Tongue (tissue), 2 donors: ENCODE data around the gene MAFG. TPM values are rescaled to one million over a fixed set of nuclear protein-coding genes. Genes with fewer than 3 reads are reported as not detected.
"Not testable (repeated sequence)": the region's sequence is repeated elsewhere in the genome, so short reads cannot be mapped to it uniquely, and the experiment has no call there.

ENCODE experiments used
- DNase-seq: peaks from one replicate; pipeline ENCODE4 v3.0.0-alpha.2; 2015
- total RNA-seq: library from RNA; depleted of rRNA; stranded (reverse); fragments of >200 nt; gene quantifications from one replicate; pipeline ENCODE4 v1.2.3, GENCODE V29; 2014

The MAFG gene
- total RNA-seq, 1 donor from 2014 or later, result 15.3 TPM

DNA sequence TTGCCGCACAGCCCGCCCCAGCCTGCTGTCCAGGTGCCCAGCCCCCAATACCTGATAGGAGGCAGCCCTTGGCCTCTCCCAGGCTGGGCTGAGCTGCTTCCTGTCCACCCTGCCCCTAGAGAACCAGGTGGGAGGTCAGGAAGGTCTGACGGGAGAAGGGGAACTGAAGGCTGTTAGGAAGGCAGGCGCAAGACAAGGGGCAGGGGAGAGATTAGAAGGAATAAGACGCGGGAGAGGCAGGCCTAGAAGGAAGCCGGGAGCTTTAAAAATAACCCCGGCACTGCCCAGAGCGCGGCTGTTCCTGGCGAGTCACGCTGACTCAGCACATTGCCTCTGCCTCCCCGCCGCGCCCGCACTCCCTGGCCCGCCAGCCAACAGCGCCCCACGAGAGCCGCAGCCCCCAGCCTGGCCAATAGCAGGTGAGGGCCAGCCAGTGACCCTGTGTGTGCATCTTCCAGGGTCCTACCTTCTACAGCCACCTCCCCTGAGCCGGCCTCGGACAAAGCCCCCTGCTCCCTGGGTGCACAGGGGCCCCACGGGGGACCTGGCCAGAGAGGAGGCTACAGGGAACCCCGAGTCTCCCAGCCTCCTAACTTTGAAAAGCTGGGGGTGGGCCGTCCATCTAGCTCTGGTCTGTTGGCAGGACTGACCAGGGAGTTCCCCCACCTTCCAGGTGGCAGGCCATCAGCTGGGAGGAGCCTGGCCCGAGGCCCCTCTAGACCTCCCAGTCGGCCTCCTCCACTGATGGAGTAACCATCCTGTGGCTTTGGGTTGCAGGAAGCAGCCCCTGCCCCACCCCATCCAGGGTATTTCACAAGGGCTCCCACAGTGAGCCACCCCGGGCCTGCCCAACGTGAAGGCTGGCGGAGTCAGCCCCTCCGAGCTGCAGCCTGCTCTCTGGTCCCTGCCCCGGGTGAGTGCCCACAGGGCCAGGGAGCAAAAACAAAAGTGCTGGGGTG, 4.0 kb downstream of the MAFG start:
- peak; percentile 71 for DNase-seq

DNA sequence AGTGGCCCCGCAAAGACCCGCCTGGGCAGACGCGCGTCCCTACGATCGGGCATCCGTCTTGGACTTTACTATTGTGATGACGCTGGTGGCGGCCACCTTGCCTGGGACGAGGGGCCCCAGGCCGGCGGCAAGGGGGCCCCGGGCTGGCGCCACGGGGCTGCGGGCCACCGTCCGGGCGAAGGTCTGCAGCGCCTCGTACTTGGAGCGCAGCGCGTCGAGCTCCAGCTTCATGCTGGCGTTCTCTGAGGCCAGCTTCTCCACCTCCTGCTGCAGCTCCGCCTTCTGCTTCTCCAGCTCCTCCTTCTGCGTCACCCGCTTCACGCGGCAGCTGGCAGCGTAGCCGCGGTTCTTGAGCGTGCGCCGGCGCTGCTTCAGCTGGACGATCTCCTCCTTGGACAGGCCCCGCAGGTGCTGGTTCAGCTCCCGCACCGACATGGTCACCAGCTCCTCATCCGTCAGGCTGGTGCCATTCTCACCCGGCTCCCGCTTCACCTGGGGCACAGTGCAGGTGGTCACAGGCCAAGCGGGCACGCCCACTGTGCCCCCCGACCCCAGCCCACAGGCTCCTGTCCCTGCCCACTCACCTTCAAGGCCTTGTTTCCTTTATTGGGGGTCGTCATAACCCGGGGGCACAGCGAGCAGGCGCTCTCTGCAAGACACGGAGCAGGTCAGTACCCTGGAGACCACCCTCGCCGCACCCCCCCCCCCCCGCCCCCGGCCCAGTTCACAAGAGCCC, 4.8 kb downstream of the MAFG start:
- no peak for DNase-seq

DNA sequence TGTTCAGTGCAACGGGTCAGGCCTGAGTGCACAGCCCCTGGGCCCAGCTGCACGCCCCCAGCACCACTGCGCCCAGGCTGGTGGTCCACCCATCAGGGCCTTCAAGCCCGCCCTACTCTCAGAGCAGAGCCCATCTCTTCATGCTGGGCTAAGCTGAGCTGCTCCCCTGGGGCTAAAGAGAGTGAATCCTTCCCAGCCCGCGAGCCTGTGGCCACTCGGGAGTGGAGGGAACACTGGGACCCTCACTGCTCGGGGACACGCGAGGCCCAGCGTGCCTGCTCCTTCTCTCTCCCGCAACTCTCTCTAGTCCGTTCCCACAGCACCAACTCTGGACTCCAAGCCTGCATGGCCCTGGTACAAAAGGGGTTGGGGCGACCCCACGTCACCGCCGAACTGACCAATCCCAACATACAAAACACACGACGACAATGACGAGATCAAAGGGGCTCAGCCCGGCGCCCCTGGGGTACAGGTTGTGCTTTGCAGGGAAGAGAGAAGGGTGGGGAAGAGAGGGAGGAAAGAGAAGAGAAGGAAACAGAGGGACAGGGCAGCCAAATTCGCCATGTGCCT, 5.5 kb downstream of the MAFG start:
- DNase-seq, result no peak

DNA sequence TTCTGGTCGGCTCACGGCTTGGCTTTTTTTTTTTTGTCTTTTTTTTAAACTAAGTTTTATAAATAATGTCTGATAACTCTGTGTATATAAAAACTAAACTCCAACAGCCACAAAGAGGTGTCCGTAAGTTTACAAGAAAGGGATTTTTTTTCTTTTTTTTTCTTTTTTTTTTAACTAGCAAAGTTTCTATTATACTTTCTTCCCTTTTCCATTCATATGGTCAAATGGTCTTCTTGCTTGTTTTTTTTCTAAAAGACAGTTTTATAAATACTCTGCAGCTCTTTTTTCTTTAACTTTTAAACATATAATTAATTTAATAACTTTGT, 6.0 kb downstream of the MAFG start:
- no peak for DNase-seq

DNA sequence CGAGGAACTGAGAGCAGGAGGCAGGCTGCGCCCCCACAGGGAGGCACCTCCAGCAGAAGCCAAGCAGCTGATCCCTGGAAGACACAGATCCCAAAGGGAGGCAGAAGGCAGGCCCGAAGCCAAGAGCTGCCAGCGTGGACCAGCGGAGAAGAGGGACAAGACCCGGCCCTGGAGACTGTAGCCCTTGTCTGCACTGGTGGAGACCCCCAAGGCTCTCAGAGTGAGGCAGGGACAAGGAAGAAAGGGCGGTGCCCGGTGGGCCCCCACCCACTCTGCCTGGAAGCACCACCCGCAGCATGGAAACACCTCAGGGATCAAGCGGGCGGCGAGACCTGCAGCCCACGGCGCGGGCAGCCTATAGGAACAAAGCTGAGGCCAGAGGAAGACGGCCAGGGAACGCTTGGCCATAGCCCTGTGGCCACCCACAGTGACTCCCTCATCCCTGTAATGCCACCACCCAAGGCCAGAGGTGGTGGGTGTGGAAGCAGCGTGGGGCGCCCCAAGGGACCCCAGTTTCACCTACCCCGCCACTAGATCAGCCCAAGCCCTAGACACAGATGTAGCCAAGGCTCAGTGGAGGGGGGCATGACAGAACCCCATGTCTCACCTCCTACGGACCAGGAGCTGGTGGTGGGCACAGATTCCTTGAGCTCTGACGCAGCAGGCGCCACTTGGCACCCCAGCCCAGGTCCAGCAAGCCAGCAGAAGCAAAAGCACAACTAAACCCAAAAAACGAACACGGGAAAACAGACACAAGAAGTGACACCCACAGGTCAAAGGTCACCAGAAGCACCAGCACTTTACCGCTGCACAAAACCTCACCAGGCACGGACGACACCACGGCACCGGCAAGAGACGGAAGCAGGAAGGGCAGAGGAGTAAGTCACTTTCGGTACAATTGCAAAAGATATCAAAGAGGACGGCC, 6.7 kb downstream of the MAFG start:
- DNase-seq, result no peak

DNA sequence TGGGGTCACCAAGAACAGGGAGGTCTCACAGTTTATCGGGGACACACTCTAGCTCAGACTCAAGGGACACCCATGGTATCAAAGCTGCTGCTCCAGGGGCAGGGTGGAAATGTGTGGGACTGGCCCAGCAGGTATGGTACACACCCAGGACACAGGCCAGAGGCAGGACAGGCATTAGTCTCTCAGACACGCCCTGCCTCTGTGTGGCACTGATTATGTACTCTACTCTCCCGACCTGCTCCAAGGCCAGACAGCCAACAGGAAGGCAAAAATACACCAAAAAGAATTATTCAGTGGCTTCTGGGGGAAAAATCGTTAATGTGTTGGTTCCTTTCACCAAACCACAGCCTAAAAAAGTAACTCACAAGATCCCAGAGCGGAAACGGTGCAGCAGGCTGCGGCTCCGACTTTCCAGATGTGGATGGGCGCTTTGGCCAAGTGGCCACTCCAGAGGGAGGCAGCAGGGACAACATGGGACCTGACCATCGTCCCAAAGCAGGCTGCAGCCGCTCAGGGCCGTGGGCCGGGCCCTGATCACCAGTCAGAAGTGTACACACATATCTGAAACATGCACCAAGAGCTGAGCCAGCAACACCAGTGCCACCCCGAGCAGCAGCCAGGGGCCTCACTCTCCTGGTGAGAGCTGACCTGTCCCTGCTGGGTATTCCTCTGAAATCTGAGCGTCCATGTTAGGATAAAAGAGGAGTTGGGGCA, 8.5 kb downstream of the MAFG start:
- DNase-seq, result no peak

DNA sequence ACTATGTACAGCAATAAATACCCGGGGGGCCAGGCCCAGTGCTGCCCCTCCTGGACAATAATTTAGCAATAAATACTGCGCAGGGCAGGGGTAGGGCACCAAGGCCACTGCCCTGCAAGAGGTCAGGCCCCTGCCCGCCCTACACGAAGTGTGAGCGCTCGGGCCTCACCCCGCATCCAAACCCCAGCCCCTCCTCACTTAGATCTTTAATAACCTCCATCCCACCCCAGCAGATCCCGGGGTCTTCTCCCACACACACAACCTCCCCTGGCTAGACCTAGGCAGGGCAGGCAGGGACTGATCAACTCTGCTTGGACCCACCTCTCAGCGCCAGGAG, 9.2 kb downstream of the MAFG start:
- DNase-seq, result not testable (repeated sequence)

DNA sequence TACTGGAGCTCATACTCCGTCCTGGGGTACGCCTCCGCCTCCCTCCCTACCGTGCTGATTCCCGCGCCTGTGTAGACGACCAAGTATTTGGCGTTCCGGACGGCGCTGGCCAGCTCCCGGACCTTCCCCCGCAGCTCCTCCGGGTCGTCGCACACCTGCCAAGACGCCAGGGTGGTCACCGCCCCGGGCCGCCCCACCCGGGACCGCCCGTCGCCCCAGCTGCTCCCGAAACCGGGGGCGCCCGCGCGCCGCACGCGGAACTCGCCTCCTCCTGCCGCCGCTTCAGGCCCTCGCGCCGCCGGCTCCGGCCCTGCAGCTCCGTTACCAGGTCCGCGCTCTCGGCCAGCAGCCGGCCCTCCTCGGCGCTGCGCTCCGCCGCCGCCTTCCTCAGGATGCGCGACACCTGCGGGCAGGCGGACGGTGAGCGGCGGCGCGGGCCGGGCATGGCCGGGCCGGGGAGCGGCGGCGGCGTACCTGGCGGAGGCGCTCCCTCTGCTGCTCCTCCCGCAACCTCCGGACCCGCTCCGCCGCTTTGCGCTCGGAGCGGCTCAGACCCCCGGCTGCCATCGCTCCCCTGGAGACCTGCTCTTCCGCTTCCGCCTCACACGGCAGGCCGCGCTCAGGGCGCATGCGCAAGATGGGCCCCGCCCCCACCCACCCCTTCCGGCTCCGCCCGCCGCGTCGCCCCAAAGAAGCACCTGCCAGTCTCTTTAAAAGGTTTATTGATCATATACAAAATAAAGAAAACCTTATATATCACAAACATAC, 9.8 kb downstream of the MAFG start, which contains the start of gene SIRT7:
SIRT7 (minus strand) TSS at position 612 of the 768 bp plus-strand sequence; CDS start at position 567, 45 bp downstream.
- DNase-seq, result peak; percentile 90

DNA sequence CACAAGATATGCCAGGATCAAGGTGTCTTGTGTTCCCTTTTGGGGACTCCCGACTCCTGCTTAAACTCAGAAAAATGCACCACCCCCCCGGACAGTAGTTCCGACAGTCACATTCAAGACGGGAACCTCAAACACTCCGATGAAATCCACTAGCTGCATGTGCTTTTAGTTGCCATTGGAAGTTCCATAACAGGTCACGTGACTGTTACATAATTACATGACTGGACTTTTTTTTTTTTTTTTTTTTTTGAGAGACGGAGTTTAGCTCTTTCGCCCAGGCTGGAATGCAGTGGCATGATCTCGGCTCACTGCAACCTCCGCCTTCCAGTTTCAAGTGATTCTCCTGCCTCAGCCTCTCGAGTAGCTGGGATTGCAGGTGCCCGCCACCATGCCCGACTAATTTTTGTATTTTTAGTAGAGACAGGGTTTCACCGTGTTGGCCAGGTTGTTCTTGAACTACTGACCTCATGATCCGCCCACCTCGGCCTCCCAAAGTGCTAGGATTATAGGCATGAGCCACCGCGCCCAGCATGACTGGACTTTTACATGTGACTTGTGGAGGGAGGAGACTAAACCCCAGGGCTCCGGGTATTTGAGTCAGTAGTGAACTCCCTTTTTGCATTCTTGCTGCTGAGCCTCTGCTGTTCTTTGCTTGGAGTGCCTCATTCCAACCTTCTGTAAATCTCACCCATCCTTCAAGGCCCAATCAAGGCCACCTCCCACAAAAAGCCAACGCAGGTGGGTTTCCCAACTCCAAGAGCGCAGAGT, 11.1 kb downstream of the MAFG start:
- DNase-seq, result no peak

DNA sequence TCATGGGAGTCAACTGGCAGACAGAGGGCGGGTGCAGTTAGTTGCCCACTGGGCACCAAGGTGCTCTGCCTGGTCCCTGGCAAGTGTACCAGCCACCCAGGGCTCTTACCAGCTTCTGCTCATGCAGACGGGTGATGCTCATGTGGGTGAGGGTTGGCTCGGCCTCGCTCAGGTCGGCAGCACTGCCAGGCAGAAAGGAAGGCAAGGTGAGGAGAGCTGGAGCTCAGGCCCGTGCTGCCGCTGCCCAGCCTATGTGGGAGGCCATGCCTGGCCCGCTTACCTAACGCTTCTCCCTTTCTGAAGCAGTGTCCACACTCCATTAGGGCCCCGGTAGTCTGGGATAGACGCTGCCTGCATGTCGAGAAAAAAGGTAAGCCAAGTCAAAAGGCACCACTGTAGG, 12.2 kb downstream of the MAFG start:
- DNase-seq, result no peak

DNA sequence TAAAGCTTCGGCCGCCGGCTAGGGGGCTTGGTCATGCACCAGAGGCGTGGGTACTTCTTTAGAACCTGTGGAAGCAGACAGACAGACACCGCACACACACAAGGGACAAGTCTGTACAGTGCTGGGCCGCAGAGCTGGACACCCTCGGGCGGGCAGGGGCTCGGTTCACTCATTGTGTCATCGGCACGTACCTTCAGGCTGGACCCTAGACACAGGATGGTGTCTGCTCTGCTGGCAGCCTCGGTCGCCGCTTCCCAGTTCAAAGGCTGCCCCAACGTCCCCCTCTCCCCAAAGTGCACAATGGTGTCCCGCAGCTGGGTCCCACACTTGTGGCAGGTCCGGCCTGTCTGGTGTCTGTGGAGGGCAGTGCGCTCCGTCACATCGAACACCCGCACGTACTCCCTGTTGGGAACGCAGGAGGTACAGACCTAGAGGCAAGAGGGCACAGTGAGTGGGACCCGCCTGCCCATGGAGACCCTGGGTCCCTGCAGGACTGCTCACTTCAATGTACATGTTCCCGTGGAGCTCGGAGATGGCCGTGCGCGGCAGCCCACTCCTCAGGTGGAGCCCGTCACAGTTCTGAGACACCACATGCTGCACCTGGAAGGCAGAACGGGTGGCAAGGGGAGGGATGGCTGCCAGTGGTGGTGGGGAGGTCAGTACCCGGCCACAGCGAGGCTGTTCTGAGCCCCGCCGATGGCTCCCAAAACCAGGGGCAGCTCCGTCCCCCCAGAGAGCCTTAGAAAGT, 13.3 kb downstream of the MAFG start:
- DNase-seq, result no peak

DNA sequence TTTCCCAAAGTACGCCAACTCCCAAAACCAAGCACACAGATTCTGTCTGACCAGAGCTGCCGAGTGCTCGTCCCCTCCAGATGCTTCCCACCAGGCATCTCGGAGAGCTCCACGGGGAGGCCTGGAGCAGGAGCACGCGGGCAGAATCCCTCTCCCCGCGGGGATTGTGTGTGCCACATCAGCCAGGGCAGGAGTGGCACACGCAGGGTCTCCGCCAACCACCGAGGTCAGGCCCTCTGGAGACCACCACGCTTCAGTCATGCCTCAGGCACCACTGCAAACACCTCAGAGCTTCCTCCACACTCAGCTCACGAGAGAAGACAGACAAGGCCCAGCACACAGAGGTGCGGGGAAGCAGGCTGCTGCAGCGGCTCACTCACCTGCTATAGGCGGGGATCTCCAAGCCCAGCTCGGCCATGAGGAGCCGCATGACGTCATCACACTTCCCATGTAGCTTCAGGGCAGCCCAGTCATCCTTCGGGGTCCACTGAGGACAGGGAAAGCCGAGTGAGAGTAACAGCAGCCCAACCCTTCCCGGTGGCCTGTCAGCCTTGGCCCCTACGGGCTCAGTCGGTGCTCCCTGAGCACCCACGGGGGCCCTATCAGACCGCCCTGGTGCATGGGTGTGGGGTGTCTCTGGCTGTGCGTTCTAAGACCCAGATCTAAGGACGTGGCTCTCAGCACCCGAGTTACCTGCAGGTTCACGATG, 14.0 kb downstream of the MAFG start:
- no peak for DNase-seq

DNA sequence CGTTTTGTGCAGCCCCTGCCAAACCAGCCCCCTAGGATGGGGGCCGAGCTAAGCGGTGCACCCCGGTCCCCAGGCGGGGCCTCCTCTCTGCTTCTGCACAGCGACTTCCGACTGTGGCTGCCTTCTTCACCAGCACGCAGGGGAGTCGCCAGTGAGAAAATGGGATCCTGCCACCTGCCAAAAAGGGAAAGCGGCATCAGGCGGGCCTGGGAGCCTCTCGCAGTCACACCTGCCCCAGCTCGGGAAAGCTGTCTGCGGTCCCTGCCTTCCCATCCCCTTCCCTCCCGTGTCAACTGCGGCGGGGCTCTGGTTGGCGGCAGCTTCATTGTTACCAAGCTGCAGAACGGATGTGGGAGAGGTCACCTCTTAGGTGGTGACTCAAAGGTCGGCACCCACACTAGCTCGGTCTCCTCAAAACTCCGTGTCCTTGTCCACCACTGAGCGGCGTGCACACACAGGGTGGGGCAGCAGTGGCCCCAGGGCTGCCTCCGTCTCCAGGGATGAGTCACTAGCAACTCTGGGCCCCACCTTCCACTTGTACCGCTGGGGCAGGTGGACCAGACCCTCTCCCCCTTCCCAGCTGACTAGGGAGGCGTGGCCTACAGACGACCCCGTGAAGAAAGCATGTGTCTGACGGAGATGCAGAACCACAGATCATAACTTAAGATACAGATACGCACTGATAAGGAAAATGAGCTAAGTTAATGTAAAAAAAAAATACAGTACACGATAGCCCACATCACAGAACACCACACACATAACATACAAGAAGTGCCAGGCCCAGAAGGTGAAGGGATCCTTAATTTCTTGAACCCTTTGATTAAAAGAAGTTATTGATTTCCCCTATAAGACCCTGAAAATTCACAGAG, 14.9 kb downstream of the MAFG start:
- DNase-seq, result no peak

DNA sequence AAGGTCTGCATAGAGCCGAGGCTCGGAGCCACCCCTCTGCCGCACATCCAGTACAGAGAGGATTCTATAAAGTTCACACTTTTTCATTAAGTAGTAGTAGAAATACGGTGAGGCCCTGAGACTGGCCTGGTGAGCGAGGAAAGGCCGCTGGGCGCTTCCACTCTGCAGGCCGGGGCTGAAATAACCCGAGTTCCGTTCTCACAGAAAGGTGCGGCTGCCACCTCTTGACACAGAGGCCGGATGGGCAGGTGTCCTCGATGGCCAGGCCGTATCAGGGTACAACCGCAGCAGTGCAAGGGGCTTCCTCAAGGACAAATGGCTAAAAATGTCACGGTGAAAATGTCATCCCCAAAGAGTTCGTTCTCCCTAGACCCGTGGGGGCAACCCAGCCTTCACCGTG, 15.6 kb downstream of the MAFG start:
- DNase-seq, result no peak

DNA sequence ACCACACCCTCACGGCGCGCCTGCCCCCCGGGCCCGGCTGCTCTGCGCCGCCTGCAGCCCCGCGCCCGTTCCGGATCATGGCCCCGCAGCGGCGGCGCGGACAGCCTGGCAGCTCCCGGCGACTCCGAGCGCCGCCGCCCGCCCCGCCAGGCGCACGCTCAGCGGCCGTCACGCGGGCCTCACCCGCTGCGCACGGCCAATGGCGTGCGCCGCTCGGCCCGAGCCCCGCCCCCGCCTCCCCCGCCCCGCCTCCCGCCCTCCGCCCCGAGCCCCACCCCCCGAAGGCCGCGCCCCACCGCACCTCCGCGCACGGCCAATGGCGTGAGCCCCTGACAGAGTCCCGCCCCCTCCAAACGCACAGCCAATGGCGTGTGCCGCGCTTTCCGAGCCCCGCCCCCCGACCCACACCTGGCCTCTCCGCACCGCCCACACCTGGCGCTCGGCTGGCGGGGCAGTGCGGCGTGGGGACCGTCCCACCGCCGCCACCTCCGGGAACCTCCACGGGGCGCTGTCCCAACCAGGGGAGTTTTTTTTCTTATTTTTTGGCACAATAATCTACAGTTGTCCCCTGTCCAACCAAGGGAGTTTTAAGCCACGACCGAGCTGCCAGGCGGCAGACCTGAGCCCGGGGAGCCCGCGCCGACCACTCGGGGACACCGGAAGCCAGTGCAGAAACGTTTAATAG, 16.1 kb downstream of the MAFG start, which contains the start of gene PCYT2:
PCYT2 (minus strand) TSS at position 123 of the 685 bp plus-strand sequence; CDS start at position 79, 44 bp downstream.
- DNase-seq, result peak; percentile 96

DNA sequence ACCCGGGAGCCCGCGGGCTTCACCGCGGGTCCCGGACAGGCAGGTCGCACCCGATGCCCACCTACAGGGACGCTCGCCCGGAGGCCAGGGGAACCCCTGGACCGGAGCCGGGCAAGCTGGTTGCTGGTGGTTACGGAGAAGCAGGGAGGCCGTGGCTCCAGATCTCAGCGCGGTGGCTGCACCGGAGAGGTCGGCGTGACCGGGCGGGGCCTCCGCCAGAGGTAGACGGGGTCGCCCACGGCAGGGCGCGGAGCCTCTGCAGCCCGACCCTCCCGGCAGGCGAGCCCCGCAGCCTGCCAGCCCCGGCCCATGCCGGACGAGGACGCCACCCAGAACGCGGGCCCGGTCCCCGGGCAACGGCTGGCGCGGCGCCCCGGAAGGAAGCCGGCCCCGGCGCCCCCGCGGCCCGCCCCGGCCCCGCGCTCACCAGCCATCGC, 16.7 kb downstream of the MAFG start:
- DNase-seq, result no peak
